ENCODE results near the gene RCSD1. TPM values are rescaled to one million over a fixed set of nuclear protein-coding genes. Genes with fewer than 3 reads are reported as not detected.

Gene RCSD1
- total and polyA plus RNA-seq, 2 donors (not counting 3 experiments of a cell fraction or from before 2014, with no cell fraction given), result 0.08 to 1.00 TPM

- dilution Hi-C loops (cut with MboI; ENCODE audit: extremely low pct_ligation_motif_present, low sequenced_read_pairs) (no loop called here), intact Hi-C loops (cut with micrococcal nuclease) (no loop called here)
- Histone ChIP-seq H3K4me2 (ENCODE audit: insufficient read depth, low read length) (no peak overlapping the region), H4K20me1 (replicated peaks; ENCODE audit: control insufficient read depth, extremely low read depth, insufficient read depth, low read length) (no peaks in the 10 kb centered on the region), H3K9ac (replicated peaks; ENCODE audit: extremely low read depth, insufficient read depth, low read length) (no peak overlapping the region), H3K9me1 (replicated peaks; ENCODE audit: control insufficient read depth, extremely low read depth, insufficient read depth, low read length) (no peaks in the 10 kb centered on the region), H3K27me3 (ENCODE audit: control insufficient read depth in 2 of 2, insufficient read depth in 2 of 2, low read length in 2 of 2) (peaks cover 0 to 3% of the 10 kb centered on the region in 2 experiments), H3K79me2 (ENCODE audit: control insufficient read depth, insufficient read depth, low read length) (no peaks in the 10 kb centered on the region), H3K36me3 (ENCODE audit: control insufficient read depth in 2 of 2, extremely low read depth in 1 of 2, insufficient read depth in 2 of 2, low read length in 2 of 2) (no peaks in the 10 kb centered on the region), H3K4me3 (replicated peaks in 1 of 3; ENCODE audit: insufficient read depth in 1 of 3, low read depth in 1 of 3, low read length in 3 of 3) (no peak overlapping the region), H3K9me3 (replicated peaks; ENCODE audit: control insufficient read depth, insufficient read depth, low read length) (no peaks in the 10 kb centered on the region), H3K27ac (ENCODE audit: insufficient read depth, low read depth, low read length) (no peak overlapping the region), H3K4me1 (ENCODE audit: control insufficient read depth, extremely low read depth, insufficient read depth, low read length) (no peaks in the 10 kb centered on the region), H2AFZ (ENCODE audit: low read depth, low read length) (no peak overlapping the region)
- no TSS peak for BruUV-seq (replicated peaks)
- CTCF ChIA-PET, result interaction anchor here (1.0 to 1.5 kb wide), 2 partner anchors 43 to 384 kb away, joined by 3 read pairs; no protein-coding TSS in a partner anchor
- POLR2A ChIA-PET, result no interaction called here
- no peak for FAIRE-seq
- no peak for DNase-seq (ENCODE audit: low read depth, low spot score)
- TF ChIP-seq MAX (IDR thresholded peaks at IDR 0.05; ENCODE audit: insufficient read depth, insufficient read length), result no peak
These were observed 68.3 kb downstream of the RCSD1 start for GRCh38 chr1:167698313-167698712.

GRCh38 chr1:167701510-167701909, 71.5 kb downstream of the RCSD1 start:
- POLR2A ChIA-PET, result no interaction called here
- Histone ChIP-seq H3K9me1 (replicated peaks; ENCODE audit: control insufficient read depth, extremely low read depth, insufficient read depth, low read length) (no peaks in the 10 kb centered on the region), H3K79me2 (ENCODE audit: control insufficient read depth, insufficient read depth, low read length) (no peaks in the 10 kb centered on the region), H3K36me3 (ENCODE audit: control insufficient read depth in 2 of 2, extremely low read depth in 1 of 2, insufficient read depth in 2 of 2, low read length in 2 of 2) (no peaks in the 10 kb centered on the region), H3K4me3 (replicated peaks in 1 of 3; ENCODE audit: insufficient read depth in 1 of 3, low read depth in 1 of 3, low read length in 3 of 3) (no peak overlapping the region), H3K9ac (replicated peaks; ENCODE audit: extremely low read depth, insufficient read depth, low read length) (no peak overlapping the region), H3K27ac (ENCODE audit: insufficient read depth, low read depth, low read length) (no peak overlapping the region), H3K9me3 (replicated peaks; ENCODE audit: control insufficient read depth, insufficient read depth, low read length) (no peaks in the 10 kb centered on the region), H3K4me1 (ENCODE audit: control insufficient read depth, extremely low read depth, insufficient read depth, low read length) (no peaks in the 10 kb centered on the region), H4K20me1 (replicated peaks; ENCODE audit: control insufficient read depth, extremely low read depth, insufficient read depth, low read length) (no peaks in the 10 kb centered on the region), H3K4me2 (ENCODE audit: insufficient read depth, low read length) (no peak overlapping the region), H3K27me3 (ENCODE audit: control insufficient read depth in 2 of 2, insufficient read depth in 2 of 2, low read length in 2 of 2) (peaks cover 16 to 26% of the 10 kb centered on the region in 2 experiments), H2AFZ (ENCODE audit: low read depth, low read length) (no peak overlapping the region)
- TF ChIP-seq JUN (IDR thresholded peaks at IDR 0.05; ENCODE audit: borderline replicate concordance, insufficient read depth, insufficient read length, low read depth), result no peak
- TF ChIP-seq POLR2AphosphoS5 (IDR thresholded peaks at IDR 0.05; ENCODE audit: insufficient read depth, low read depth, low read length), result no peak
- intact Hi-C loops (cut with micrococcal nuclease), result no loop called here
- dilution Hi-C loops (cut with MboI; ENCODE audit: extremely low pct_ligation_motif_present, low sequenced_read_pairs), result no loop called here
- FAIRE-seq (no peak), DNase-seq (ENCODE audit: low read depth, low spot score) (no peak)
- CTCF ChIA-PET, result no interaction called here
- no TSS peak for BruUV-seq (replicated peaks)
